Esophagus (tissue), 2 donors: ENCODE results near the gene UNC5C. TPM values are rescaled to one million over a fixed set of nuclear protein-coding genes. Genes with fewer than 3 reads are reported as not detected.

Source experiments
- H3K27ac ChIP-seq, 2 donors: one replicate each; pipeline ENCODE4 v1.5.1; 2013; ENCODE audit warnings: low read depth in 2 of 2, mild to moderate bottlenecking in 2 of 2, inconsistent platforms in 1 of 2, low read length in 1 of 2, moderate library complexity in 1 of 2
- H3K27me3 ChIP-seq, 2 donors: one replicate each; pipeline ENCODE4 v1.6.1; 2013; ENCODE audit warnings: low read length in 2 of 2, control low read depth in 1 of 2, mild to moderate bottlenecking in 1 of 2; ENCODE audit not compliant: insufficient read depth in 2 of 2, control insufficient read depth in 1 of 2
- H3K36me3 ChIP-seq, 2 donors: one replicate each; pipeline ENCODE4 v1.6.1; 2013; ENCODE audit warnings: low read length in 1 of 2; ENCODE audit not compliant: control insufficient read depth in 2 of 2, insufficient read depth in 2 of 2
- H3K4me1 ChIP-seq, 2 donors: one replicate each; pipeline ENCODE4 v1.6.1; 2013; ENCODE audit warnings: low read length in 1 of 2; ENCODE audit not compliant: control insufficient read depth in 2 of 2, insufficient read depth in 2 of 2
- H3K4me3 ChIP-seq, 2 donors: one replicate each; pipeline ENCODE4 v1.5.1; 2013; ENCODE audit warnings: low read length in 2 of 2, mild to moderate bottlenecking in 2 of 2, low read depth in 1 of 2, moderate library complexity in 1 of 2
- H3K9me3 ChIP-seq, 2 donors: one replicate each; pipeline ENCODE4 v1.6.1; 2013; ENCODE audit warnings: mild to moderate bottlenecking in 2 of 2, low read depth in 1 of 2, low read length in 1 of 2, moderate library complexity in 1 of 2; ENCODE audit not compliant: control insufficient read depth in 2 of 2, insufficient read depth in 1 of 2
- WGBS, 2 donors: extraction: QIAGEN DNeasy Blood & Tissue Kit; methylation state at CpG; one replicate each; pipeline ENCODE4 v1.1.7; 2013; 5-methylcytosine and 5-hydroxymethylcytosine counted together
- polyA plus RNA-seq, 2 donors: library from polyadenylated mRNA; stranded (reverse); fragments of 200-250 nt; gene quantifications; one replicate each; pipeline ENCODE4 v1.2.3, GENCODE V29; 2013
- donor health status: healthy with polysubstance abuse.
- donor health status: Bipolar disorder and iron deficiency.

Gene UNC5C
- polyA plus RNA-seq, 2 donors = 0.04 to 0.09 TPM

- Histone ChIP-seq H3K9me3 (no peaks in the 10 kb centered on the region), H3K4me1 (no peaks in the 10 kb centered on the region), H3K27ac (no peak overlapping the region), H3K36me3 (no peaks in the 10 kb centered on the region), H3K4me3 (no peak overlapping the region), H3K27me3 (no peaks in the 10 kb centered on the region)
- 67 to 77% methylated on average over 5 of the region's 5 CpGs for WGBS, 2 donors
Observed at GRCh38 chr4:95265814-95266740, 282.7 kb downstream of the UNC5C start.

GRCh38 chr4:95264843-95265242 lies 283.9 kb downstream of the UNC5C start:
- H3K36me3 ChIP-seq = no peaks in the 10 kb centered on the region
- no peak overlapping the region for H3K27ac ChIP-seq
- H3K4me1 ChIP-seq = no peaks in the 10 kb centered on the region
- no peak overlapping the region for H3K4me3 ChIP-seq
- H3K27me3 ChIP-seq = no peaks in the 10 kb centered on the region
- WGBS, 2 donors = 86 to 90% methylated on average over 2 of the region's 2 CpGs
- H3K9me3 ChIP-seq = no peaks in the 10 kb centered on the region

GRCh38 chr4:95263960-95264359 lies 284.8 kb downstream of the UNC5C start:
- H3K36me3 ChIP-seq = no peaks in the 10 kb centered on the region
- H3K27me3 ChIP-seq = no peaks in the 10 kb centered on the region
- H3K9me3 ChIP-seq = no peaks in the 10 kb centered on the region
- no peaks in the 10 kb centered on the region for H3K4me1 ChIP-seq
- 42 to 57% methylated on average over 1 of the region's 1 CpG for WGBS, 2 donors
- H3K27ac ChIP-seq = no peak overlapping the region
- H3K4me3 ChIP-seq = no peak overlapping the region

- no peaks in the 10 kb centered on the region for H3K4me1 ChIP-seq
- no peak overlapping the region for H3K4me3 ChIP-seq
- no peaks in the 10 kb centered on the region for H3K9me3 ChIP-seq
- H3K27ac ChIP-seq = no peak overlapping the region
- H3K27me3 ChIP-seq = no peaks in the 10 kb centered on the region
- H3K36me3 ChIP-seq = no peaks in the 10 kb centered on the region
Observed at GRCh38 chr4:95263391-95263790, 285.4 kb downstream of the UNC5C start.

GRCh38 chr4:95256108-95256835 lies 292.5 kb downstream of the UNC5C start:
- no peaks in the 10 kb centered on the region for H3K9me3 ChIP-seq
- H3K4me1 ChIP-seq = no peaks in the 10 kb centered on the region
- 86 to 87% methylated on average over 6 of the region's 6 CpGs for WGBS, 2 donors
- H3K36me3 ChIP-seq = no peaks in the 10 kb centered on the region
- no peak overlapping the region for H3K4me3 ChIP-seq
- H3K27me3 ChIP-seq = no peaks in the 10 kb centered on the region
- no peak overlapping the region for H3K27ac ChIP-seq

- no peak overlapping the region for H3K4me3 ChIP-seq
- no peaks in the 10 kb centered on the region for H3K36me3 ChIP-seq
- H3K27me3 ChIP-seq = no peaks in the 10 kb centered on the region
- H3K27ac ChIP-seq = no peak overlapping the region
- no peaks in the 10 kb centered on the region for H3K4me1 ChIP-seq
- WGBS, 2 donors = 75 to 78% methylated on average over 8 of the region's 8 CpGs
- no peaks in the 10 kb centered on the region for H3K9me3 ChIP-seq
Observed at GRCh38 chr4:95255396-95256107, 293.2 kb downstream of the UNC5C start.

DNA sequence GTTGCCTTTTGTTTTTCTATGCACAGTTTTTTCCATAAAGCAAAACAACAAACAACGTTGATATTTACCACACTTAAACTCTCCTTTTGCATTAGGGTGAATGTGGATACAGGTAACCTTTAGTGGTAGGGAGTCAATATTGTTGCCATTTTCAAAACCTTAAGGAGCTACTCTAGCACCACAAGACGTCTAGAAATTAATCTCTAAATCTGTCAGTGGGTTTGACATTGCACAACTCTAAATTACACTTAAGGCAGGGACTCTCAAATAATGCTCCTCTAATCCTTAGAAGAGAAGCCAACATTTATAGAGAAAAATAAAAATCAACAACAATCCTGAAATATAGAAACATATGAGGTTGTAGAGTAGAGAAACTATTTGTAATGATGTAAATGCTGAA lies 297.2 kb downstream of the UNC5C start:
- H3K4me3 ChIP-seq = no peak overlapping the region
- H3K27me3 ChIP-seq = no peaks in the 10 kb centered on the region
- no peak overlapping the region for H3K27ac ChIP-seq
- no peaks in the 10 kb centered on the region for H3K4me1 ChIP-seq
- H3K36me3 ChIP-seq = no peaks in the 10 kb centered on the region
- no peaks in the 10 kb centered on the region for H3K9me3 ChIP-seq
- WGBS, 2 donors = 38 to 52% methylated on average over 2 of the region's 2 CpGs

DNA sequence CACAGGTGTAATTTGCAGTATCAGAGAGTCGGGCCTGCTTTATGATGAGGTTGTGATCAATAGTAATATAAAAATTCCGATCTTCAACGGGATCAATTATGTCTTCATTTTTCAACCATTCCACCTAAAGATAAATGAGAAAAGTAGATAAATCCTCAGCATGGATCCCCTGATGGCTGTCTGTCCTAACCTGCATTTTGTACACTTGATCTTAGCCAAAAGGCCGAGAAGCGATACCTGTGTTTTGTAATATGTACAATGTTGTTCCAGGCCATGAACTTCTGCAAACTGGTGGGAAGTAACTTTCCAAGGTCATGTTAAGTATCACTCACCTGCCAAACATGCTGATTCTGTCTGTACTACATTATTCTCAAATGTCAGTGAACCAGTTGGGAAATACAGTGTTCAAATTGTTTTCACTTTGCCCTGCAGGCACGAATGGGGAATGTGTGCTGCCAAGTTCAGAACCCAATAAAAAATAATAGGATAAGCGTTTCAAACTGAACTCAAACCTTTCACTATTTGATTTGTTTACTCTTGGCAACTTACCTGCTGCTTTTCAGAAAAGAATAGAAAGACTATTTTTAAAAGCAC lies 298.1 kb downstream of the UNC5C start:
- Histone ChIP-seq H3K9me3 (no peaks in the 10 kb centered on the region), H3K4me3 (no peak overlapping the region), H3K36me3 (no peaks in the 10 kb centered on the region), H3K4me1 (no peaks in the 10 kb centered on the region), H3K27ac (no peak overlapping the region), H3K27me3 (no peaks in the 10 kb centered on the region)
- WGBS, 2 donors = 51% methylated on average over 7 of the region's 7 CpGs

- Histone ChIP-seq H3K27ac (no peak overlapping the region), H3K4me1 (no peaks in the 10 kb centered on the region), H3K4me3 (no peak overlapping the region), H3K36me3 (no peaks in the 10 kb centered on the region), H3K27me3 (no peaks in the 10 kb centered on the region), H3K9me3 (no peaks in the 10 kb centered on the region)
- WGBS, 2 donors = 72 to 86% methylated on average over 3 of the region's 3 CpGs
Observed at GRCh38 chr4:95249426-95250021, 299.2 kb downstream of the UNC5C start.
